ENCODE results near the gene ASPG. TPM values are rescaled to one million over a fixed set of nuclear protein-coding genes. Genes with fewer than 3 reads are reported as not detected.

The ASPG gene
- polyA plus RNA-seq, 1 donor from 2014 or later: 0.16 TPM

DNA sequence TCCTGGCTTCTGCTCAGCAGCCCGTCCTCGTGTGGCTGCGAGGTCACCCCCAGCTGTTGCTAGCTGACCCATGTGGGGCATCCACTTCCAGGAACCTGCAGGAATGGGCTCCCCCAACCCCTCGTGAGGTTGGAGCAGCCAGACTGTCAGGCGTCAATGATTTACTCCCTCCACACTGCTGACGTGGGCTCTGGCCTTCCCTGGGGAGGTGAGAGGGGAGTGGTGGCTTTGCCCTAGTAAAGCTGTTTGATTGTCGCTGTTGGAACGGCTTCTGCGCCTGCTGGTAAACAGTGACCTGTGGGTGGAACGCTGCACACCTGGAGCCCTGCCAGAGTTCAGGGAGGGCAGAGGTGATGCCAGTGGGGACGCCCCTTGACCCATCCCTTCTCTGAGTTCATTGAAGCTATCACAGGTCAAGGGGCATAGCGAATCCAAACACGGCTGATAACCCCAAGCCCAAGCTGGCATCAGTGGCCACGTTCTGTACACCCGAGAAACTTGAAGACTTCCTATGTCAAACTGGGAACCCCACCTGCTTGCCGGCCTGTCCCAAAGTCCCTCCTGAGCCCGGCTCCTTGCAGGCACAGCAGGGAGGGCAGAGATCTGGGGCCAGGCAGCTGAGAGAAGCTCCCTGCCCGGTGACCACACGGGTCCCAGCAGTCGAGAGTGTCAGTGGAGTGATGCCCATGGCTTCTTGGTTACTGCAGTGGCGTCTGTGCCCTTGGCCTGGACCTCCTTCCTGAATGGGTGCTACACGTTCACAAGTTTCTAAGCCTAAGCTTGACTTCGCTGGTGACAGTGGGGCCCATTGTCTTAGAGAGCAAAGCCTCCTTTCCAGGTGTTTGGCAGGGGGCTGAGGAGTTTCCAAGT, 2.7 kb downstream of the ASPG start:
- Histone ChIP-seq H3K36me3 (ENCODE audit: insufficient read depth, low read length) (no peaks in the 10 kb centered on the region), H2AFZ (ENCODE audit: low read depth, low read length) (no peak overlapping the region), H3K27me3 (ENCODE audit: insufficient read depth, low read depth, low read length) (no peaks in the 10 kb centered on the region), H3K9me2 (ENCODE audit: insufficient read depth, low read length) (no peaks in the 10 kb centered on the region), H3K9ac (ENCODE audit: low read length) (no peak overlapping the region), H3K4me3 (ENCODE audit: low read length) (no peak overlapping the region), H3F3A (ENCODE audit: insufficient read depth, low read length, poor library complexity, severe bottlenecking) (no peaks in the 10 kb centered on the region), H3K79me2 (replicated peaks; ENCODE audit: insufficient read depth, low read length) (no peaks in the 10 kb centered on the region), H3K27ac (ENCODE audit: low read length) (no peak overlapping the region), H3K4me2 (ENCODE audit: low read length) (no peak overlapping the region), H4K20me1 (ENCODE audit: insufficient read depth) (no peaks in the 10 kb centered on the region), H3K9me3 (ENCODE audit: low read length) (no peaks in the 10 kb centered on the region)
- TF ChIP-seq EP300 (conservative IDR thresholded peaks at IDR 0.05; ENCODE audit: poor library complexity, severe bottlenecking): no peak
- TF ChIP-seq, protein P1, sequence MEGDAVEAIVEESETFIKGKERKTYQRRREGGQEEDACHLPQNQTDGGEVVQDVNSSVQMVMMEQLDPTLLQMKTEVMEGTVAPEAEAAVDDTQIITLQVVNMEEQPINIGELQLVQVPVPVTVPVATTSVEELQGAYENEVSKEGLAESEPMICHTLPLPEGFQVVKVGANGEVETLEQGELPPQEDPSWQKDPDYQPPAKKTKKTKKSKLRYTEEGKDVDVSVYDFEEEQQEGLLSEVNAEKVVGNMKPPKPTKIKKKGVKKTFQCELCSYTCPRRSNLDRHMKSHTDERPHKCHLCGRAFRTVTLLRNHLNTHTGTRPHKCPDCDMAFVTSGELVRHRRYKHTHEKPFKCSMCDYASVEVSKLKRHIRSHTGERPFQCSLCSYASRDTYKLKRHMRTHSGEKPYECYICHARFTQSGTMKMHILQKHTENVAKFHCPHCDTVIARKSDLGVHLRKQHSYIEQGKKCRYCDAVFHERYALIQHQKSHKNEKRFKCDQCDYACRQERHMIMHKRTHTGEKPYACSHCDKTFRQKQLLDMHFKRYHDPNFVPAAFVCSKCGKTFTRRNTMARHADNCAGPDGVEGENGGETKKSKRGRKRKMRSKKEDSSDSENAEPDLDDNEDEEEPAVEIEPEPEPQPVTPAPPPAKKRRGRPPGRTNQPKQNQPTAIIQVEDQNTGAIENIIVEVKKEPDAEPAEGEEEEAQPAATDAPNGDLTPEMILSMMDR (IDR thresholded peaks at IDR 0.05; ENCODE audit: poor library complexity, severe bottlenecking): no peak
- TF ChIP-seq TAF1 (IDR thresholded peaks at IDR 0.05; ENCODE audit: low read depth): no peak
- no peak for TF ChIP-seq EZH2 (IDR thresholded peaks at IDR 0.05; ENCODE audit: borderline replicate concordance, insufficient read depth, low read length, poor library complexity, severe bottlenecking)
- no peak for TF ChIP-seq POLR2AphosphoS5 (IDR thresholded peaks at IDR 0.05)
- TF ChIP-seq RAD21 (conservative IDR thresholded peaks at IDR 0.05): no peak
- TF ChIP-seq, protein P2, sequence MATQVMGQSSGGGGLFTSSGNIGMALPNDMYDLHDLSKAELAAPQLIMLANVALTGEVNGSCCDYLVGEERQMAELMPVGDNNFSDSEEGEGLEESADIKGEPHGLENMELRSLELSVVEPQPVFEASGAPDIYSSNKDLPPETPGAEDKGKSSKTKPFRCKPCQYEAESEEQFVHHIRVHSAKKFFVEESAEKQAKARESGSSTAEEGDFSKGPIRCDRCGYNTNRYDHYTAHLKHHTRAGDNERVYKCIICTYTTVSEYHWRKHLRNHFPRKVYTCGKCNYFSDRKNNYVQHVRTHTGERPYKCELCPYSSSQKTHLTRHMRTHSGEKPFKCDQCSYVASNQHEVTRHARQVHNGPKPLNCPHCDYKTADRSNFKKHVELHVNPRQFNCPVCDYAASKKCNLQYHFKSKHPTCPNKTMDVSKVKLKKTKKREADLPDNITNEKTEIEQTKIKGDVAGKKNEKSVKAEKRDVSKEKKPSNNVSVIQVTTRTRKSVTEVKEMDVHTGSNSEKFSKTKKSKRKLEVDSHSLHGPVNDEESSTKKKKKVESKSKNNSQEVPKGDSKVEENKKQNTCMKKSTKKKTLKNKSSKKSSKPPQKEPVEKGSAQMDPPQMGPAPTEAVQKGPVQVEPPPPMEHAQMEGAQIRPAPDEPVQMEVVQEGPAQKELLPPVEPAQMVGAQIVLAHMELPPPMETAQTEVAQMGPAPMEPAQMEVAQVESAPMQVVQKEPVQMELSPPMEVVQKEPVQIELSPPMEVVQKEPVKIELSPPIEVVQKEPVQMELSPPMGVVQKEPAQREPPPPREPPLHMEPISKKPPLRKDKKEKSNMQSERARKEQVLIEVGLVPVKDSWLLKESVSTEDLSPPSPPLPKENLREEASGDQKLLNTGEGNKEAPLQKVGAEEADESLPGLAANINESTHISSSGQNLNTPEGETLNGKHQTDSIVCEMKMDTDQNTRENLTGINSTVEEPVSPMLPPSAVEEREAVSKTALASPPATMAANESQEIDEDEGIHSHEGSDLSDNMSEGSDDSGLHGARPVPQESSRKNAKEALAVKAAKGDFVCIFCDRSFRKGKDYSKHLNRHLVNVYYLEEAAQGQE (IDR thresholded peaks at IDR 0.05; ENCODE audit: borderline replicate concordance): no peak
- TF ChIP-seq MXI1 (conservative IDR thresholded peaks at IDR 0.05; ENCODE audit: poor library complexity, severe bottlenecking): no peak
- no peak for TF ChIP-seq SMC3 (conservative IDR thresholded peaks at IDR 0.05; ENCODE audit: poor library complexity)

DNA sequence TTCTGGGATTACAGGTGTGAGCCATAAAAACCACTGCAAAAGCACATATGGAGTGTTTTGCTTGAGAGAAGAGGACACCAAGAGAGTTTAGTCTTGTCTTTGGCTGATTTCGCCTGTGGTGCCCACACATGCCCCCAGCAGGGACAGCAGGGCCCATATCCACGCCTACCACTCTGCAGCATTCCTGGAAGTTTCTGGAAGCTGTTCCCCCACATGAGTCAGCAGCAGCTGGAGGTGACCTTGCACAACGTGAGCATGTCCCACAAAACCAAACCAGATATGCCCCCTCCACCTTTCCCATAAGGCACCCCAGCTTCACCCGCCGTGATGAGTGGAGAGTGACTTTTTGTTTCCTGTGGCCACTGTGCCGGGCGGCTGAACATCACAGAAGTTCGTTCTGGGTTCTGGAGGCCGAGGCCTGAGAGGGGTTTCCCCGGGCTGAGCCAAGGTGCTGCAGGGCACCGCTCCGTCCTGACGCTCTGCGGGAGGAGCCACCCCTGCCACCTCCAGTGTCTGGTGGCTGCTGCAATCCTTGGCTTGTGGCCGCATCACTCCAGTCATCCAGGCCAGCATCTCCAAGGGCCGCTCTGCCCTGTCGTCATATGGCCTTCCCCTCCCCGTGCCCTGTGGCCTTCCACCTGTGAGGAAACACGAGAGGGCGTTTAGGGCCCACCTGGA, 4.7 kb downstream of the ASPG start:
- H4K20me1 ChIP-seq (ENCODE audit: insufficient read depth): no peaks in the 10 kb centered on the region

More for the DNA sequence above, 4.7 kb downstream of the ASPG start:
- Histone ChIP-seq H3K27ac (ENCODE audit: low read length) (no peak overlapping the region), H3K4me2 (ENCODE audit: low read length) (no peak overlapping the region), H3K27me3 (ENCODE audit: insufficient read depth, low read depth, low read length) (no peaks in the 10 kb centered on the region), H3K79me2 (replicated peaks; ENCODE audit: insufficient read depth, low read length) (no peaks in the 10 kb centered on the region), H2AFZ (ENCODE audit: low read depth, low read length) (no peak overlapping the region), H3K9ac (ENCODE audit: low read length) (no peak overlapping the region), H3K9me3 (ENCODE audit: low read length) (no peaks in the 10 kb centered on the region), H3K36me3 (ENCODE audit: insufficient read depth, low read length) (no peaks in the 10 kb centered on the region), H3K9me2 (ENCODE audit: insufficient read depth, low read length) (no peaks in the 10 kb centered on the region), H3K4me3 (ENCODE audit: low read length) (no peak overlapping the region), H3F3A (ENCODE audit: insufficient read depth, low read length, poor library complexity, severe bottlenecking) (no peaks in the 10 kb centered on the region)
- TF ChIP-seq SMC3 (conservative IDR thresholded peaks at IDR 0.05; ENCODE audit: poor library complexity) (no peak), EZH2 (IDR thresholded peaks at IDR 0.05; ENCODE audit: borderline replicate concordance, insufficient read depth, low read length, poor library complexity, severe bottlenecking) (no peak), RAD21 (conservative IDR thresholded peaks at IDR 0.05) (no peak), POLR2AphosphoS5 (IDR thresholded peaks at IDR 0.05) (no peak), TAF1 (IDR thresholded peaks at IDR 0.05; ENCODE audit: low read depth) (no peak), EP300 (conservative IDR thresholded peaks at IDR 0.05; ENCODE audit: poor library complexity, severe bottlenecking) (no peak), MXI1 (conservative IDR thresholded peaks at IDR 0.05; ENCODE audit: poor library complexity, severe bottlenecking) (no peak)
- TF ChIP-seq, protein P1 (IDR thresholded peaks at IDR 0.05; ENCODE audit: poor library complexity, severe bottlenecking): no peak
- TF ChIP-seq, protein P2 (IDR thresholded peaks at IDR 0.05; ENCODE audit: borderline replicate concordance): no peak

Measured in neural cell (in vitro differentiated cells).